Measurements from ENCODE around the gene METTL13. TPM values are rescaled to one million over a fixed set of nuclear protein-coding genes. Genes with fewer than 3 reads are reported as not detected.

Gene METTL13
- total RNA-seq, 1 donor, result 13.0 TPM

GRCh38 chr1:171753182-171753581 lies 28.3 kb upstream of the METTL13 start:
- no peak overlapping the region for H3K4me3 ChIP-seq (ENCODE audit: low read depth, low read length)
- TF ChIP-seq CTCF (IDR thresholded peaks at IDR 0.05; ENCODE audit: insufficient read depth, low read depth, low read length), result no peak
- DNase-seq (ENCODE audit: low read depth), result no peak

DNA sequence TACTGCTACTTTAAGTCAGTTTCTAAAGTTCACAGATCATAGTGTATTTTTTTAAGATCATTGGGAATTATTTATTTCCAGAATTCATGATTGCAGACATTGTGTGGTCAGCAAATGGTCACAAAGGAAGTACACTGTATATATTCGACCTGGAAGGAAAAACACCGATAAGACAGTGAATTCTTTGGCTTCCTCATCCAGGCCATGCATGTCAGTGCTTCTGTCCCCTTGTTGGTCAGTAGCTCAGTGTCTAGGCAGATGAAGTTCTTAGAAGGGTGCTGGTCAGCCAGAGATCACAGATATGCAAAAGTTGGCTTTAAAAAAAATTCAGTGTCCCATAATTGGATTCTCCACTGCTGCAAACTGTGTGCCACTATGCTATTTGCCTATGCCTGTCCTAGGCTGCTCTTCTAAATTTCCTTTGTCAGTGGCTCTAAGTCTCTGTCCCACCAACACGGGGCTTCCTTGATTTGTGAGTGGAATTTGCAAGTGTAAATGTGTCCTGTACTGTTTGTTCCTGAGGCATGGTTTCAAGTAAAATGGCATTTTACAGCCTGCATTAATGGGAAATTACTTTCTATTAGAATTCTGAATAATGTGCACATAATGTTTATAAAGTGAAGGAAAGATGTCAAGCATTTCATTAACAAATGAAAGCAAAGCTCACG lies 27.6 kb upstream of the METTL13 start:
- no peak for DNase-seq (ENCODE audit: low read depth)
- TF ChIP-seq CTCF (IDR thresholded peaks at IDR 0.05; ENCODE audit: insufficient read depth, low read depth, low read length), result no peak
- no peak overlapping the region for H3K4me3 ChIP-seq (ENCODE audit: low read depth, low read length)

- DNase-seq (ENCODE audit: low read depth), result peak; percentile 49
- TF ChIP-seq CTCF (IDR thresholded peaks at IDR 0.05; ENCODE audit: insufficient read depth, low read depth, low read length), result no peak
- no peak overlapping the region for H3K4me3 ChIP-seq (ENCODE audit: low read depth, low read length)
Measured at GRCh38 chr1:171754353-171754705, 27.1 kb upstream of the METTL13 start.

DNA sequence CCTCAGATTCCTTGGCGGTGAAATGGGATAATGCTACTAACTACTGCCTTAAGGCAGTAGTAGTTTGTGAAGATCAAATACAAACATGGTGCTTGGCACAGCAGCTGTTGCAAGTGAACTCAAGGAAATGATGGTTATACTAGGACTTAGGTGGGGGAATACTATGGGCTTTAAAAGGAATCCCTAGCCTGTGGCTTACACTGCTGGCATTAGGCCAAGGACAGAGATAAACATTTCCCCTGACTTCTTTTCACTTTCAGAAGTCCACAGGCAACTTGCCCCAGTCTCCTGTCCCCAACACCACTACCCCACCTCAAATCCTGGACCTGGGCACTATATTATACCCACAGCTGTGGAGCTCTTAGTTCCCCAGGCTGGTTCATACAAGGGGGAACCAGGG lies 26.5 kb upstream of the METTL13 start:
- no peak for TF ChIP-seq CTCF (IDR thresholded peaks at IDR 0.05; ENCODE audit: insufficient read depth, low read depth, low read length)
- peak; percentile 31 for DNase-seq (ENCODE audit: low read depth)

DNA sequence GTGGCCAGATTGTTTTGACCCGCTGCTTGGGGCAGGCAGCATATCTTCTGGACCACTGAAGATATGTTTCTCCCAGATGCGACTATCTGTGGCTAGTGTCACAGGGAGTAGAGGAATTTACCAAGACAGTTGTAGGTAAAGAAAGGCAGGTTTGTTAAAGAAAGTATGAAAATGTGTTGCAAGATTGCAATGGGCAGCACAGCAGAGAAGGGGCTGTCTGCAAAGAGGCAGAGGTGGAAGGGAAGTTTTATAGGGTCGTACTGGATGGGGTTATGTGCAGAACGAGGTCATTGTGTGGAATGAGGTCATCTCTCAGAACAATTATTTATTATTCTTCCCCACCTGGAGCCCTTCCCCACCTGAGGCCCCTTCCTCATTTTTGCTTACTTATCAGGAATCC lies 24.6 kb upstream of the METTL13 start:
- no peak overlapping the region for H3K4me3 ChIP-seq (ENCODE audit: low read depth, low read length)
- TF ChIP-seq CTCF (IDR thresholded peaks at IDR 0.05; ENCODE audit: insufficient read depth, low read depth, low read length), result no peak
- no peak for DNase-seq (ENCODE audit: low read depth)

More for the DNA sequence above, 26.5 kb upstream of the METTL13 start:
- H3K4me3 ChIP-seq (ENCODE audit: low read depth, low read length), result no peak overlapping the region

GRCh38 chr1:171758011-171758410 lies 23.4 kb upstream of the METTL13 start:
- no peak for TF ChIP-seq CTCF (IDR thresholded peaks at IDR 0.05; ENCODE audit: insufficient read depth, low read depth, low read length)
- H3K4me3 ChIP-seq (ENCODE audit: low read depth, low read length), result no peak overlapping the region
- no peak for DNase-seq (ENCODE audit: low read depth)

DNA sequence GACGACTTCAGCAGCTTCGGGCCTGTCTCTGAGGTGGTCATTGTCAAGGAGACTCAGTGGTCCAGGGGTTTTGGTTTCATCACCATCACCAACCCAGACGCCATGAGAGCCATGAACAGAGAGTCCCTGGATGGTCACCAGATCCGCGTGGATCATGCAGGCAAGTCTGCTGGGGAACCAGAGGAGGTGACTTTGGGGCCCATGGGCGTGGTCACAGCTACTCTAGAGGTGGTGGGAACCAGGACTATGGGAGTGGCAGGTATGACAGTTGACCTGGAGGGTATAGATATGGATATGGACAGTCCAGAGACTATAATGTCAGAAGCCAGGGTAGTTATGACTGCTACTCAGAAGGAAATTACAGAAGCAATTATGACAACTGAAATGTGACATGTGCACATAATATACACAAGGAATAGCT lies 19.3 kb upstream of the METTL13 start:
- no peak for TF ChIP-seq CTCF (IDR thresholded peaks at IDR 0.05; ENCODE audit: insufficient read depth, low read depth, low read length)
- no peak for DNase-seq (ENCODE audit: low read depth)
- H3K4me3 ChIP-seq (ENCODE audit: low read depth, low read length), result no peak overlapping the region
